HepG2 (cell line): ENCODE data around the gene SOX12. TPM values are rescaled to one million over a fixed set of nuclear protein-coding genes. Genes with fewer than 3 reads are reported as not detected.

Experiments used
- CBFB ChIP-seq: sonication (generic); formaldehyde crosslinking; IDR thresholded peaks from 2 replicates; pipeline ENCODE4 v1.4.0; 2020; ENCODE audit warnings: missing genetic modification reagents
- FIP1L1 ChIP-seq: fragments of 200-400 bp; formaldehyde crosslinking; IDR thresholded peaks from 2 replicates; pipeline ENCODE4 v1.6.1; 2018; ENCODE audit warnings: low read depth, mild to moderate bottlenecking, low read length, moderate library complexity, borderline replicate concordance; ENCODE audit not compliant: insufficient read depth
- FLYWCH1 ChIP-seq: sonication (generic); formaldehyde crosslinking; IDR thresholded peaks from 2 replicates; pipeline ENCODE4 v1.8.1; 2023; ENCODE audit warnings: mild to moderate bottlenecking, missing genetic modification reagents
- HES4 ChIP-seq: sonication (generic); formaldehyde crosslinking; IDR thresholded peaks from 2 replicates; pipeline ENCODE4 v1.9.0; 2021; ENCODE audit warnings: mild to moderate bottlenecking, missing genetic modification reagents, borderline replicate concordance
- KLF6 ChIP-seq: IDR thresholded peaks from 2 replicates; pipeline ENCODE4 v1.8.0; 2016; ENCODE audit warnings: missing biosample characterization, missing genetic modification reagents
- NFE2L1 ChIP-seq: sonication (generic); formaldehyde crosslinking; IDR thresholded peaks from 2 replicates; pipeline ENCODE4 v1.4.0; 2020; ENCODE audit warnings: missing genetic modification reagents, mild to moderate bottlenecking, borderline replicate concordance
- NR3C1 ChIP-seq: sonication (generic); formaldehyde crosslinking; IDR thresholded peaks from 2 replicates; pipeline ENCODE4 v1.4.0; 2020; ENCODE audit warnings: missing genetic modification reagents
- PRMT3 ChIP-seq: sonication (generic); formaldehyde crosslinking; IDR thresholded peaks from 2 replicates; pipeline ENCODE4 v1.8.1; 2022; ENCODE audit warnings: low read depth, mild to moderate bottlenecking, moderate library complexity, missing genetic modification reagents, borderline replicate concordance
- RBM22 ChIP-seq: fragments of 200-400 bp; formaldehyde crosslinking; optimal IDR thresholded peaks from 2 replicates; pipeline ENCODE3; 2017; ENCODE audit warnings: mild to moderate bottlenecking, low read length, moderate library complexity
- SP4 ChIP-seq: sonication (generic); formaldehyde crosslinking; IDR thresholded peaks from 2 replicates; pipeline ENCODE4 v1.8.1; 2023; ENCODE audit warnings: mild to moderate bottlenecking, missing genetic modification reagents
- TEAD3 ChIP-seq: optimal IDR thresholded peaks from 2 replicates; pipeline ENCODE3; 2016; ENCODE audit warnings: borderline replicate concordance
- ZBTB43 ChIP-seq: sonication (generic); formaldehyde crosslinking; conservative IDR thresholded peaks from 2 replicates; pipeline ENCODE4 v1.4.0; 2020; ENCODE audit warnings: missing genetic modification reagents
- ZIK1 ChIP-seq: sonication (generic); formaldehyde crosslinking; IDR thresholded peaks from 2 replicates; pipeline ENCODE4 v1.5.0; 2020; ENCODE audit warnings: mild to moderate bottlenecking, low read depth, missing genetic modification reagents, borderline replicate concordance
- ZNF562 ChIP-seq: sonication (generic); formaldehyde crosslinking; IDR thresholded peaks from 2 replicates; pipeline ENCODE4 v1.8.0; 2022; ENCODE audit warnings: missing genetic modification reagents, borderline replicate concordance
- ZNF577 ChIP-seq: sonication (generic); formaldehyde crosslinking; IDR thresholded peaks from 2 replicates; pipeline ENCODE4 v1.4.0; 2020; ENCODE audit warnings: mild to moderate bottlenecking, low read depth, missing genetic modification reagents, borderline replicate concordance
- ZNF724P ChIP-seq: sonication (generic); formaldehyde crosslinking; IDR thresholded peaks from 2 replicates; pipeline ENCODE4 v1.8.0; 2022; ENCODE audit warnings: missing genetic modification reagents, borderline replicate concordance
- ZSCAN31 ChIP-seq: sonication (generic); formaldehyde crosslinking; IDR thresholded peaks from 2 replicates; pipeline ENCODE4 v1.5.0; 2020; ENCODE audit warnings: low read depth, mild to moderate bottlenecking, missing genetic modification reagents
- polyA plus RNA-seq, 8 experiments: library from polyadenylated mRNA; depleted of rRNA in 3 of 8; stranded (reverse) in 7 of 8; unstranded in 1 of 8; fragments of >200 nt; fragmentation: Illumina TruSeq in 4 of 8; extraction: Trizol in 4 of 8; gene quantifications; 2 replicates each; pipeline versions ENCODE4 v1.2.1 to v1.2.3, GENCODE V29; 2011 to 2016; ENCODE audit warnings: low read depth in 4 of 8, missing spikeins in 1 of 8, mixed read lengths in 1 of 8; ENCODE audit not compliant: insufficient read depth in 1 of 8
- total RNA-seq, 5 experiments: library from RNA; depleted of rRNA; stranded (reverse); fragments of >200 nt; fragmentation: Illumina TruSeq; extraction: Trizol; gene quantifications; 2 replicates each; pipeline ENCODE4 v1.2.3, GENCODE V29; 2016; ENCODE audit warnings: low read depth in 1 of 5
- TF ChIP-seq, protein P1 (sequence below): sonication (generic); formaldehyde crosslinking; IDR thresholded peaks from 2 replicates; pipeline ENCODE4 v1.5.0; 2020; ENCODE audit warnings: missing genetic modification reagents
- TF ChIP-seq, protein P2 (sequence below), 2 experiments: sonication (generic) in 1 of 2; formaldehyde crosslinking in 1 of 2; IDR thresholded peaks; 2 replicates each; pipeline versions ENCODE4 v1.5.1 to v1.6.1; 2011 to 2020; ENCODE audit warnings: borderline replicate concordance in 1 of 2, low read depth in 1 of 2, low read length in 1 of 2, mild to moderate bottlenecking in 1 of 2, missing genetic modification reagents in 1 of 2, moderate library complexity in 1 of 2
- TF ChIP-seq, protein P3 (sequence below): sonication (generic); formaldehyde crosslinking; IDR thresholded peaks from 2 replicates; pipeline ENCODE4 v1.8.0; 2023; ENCODE audit warnings: mild to moderate bottlenecking, missing genetic modification reagents

Gene SOX12
- total and polyA plus RNA-seq, 2 of the 13 experiments (the other 11 are each of a cell fraction or from before 2014, with no cell fraction given) = 10.0 to 18.7 TPM

DNA sequence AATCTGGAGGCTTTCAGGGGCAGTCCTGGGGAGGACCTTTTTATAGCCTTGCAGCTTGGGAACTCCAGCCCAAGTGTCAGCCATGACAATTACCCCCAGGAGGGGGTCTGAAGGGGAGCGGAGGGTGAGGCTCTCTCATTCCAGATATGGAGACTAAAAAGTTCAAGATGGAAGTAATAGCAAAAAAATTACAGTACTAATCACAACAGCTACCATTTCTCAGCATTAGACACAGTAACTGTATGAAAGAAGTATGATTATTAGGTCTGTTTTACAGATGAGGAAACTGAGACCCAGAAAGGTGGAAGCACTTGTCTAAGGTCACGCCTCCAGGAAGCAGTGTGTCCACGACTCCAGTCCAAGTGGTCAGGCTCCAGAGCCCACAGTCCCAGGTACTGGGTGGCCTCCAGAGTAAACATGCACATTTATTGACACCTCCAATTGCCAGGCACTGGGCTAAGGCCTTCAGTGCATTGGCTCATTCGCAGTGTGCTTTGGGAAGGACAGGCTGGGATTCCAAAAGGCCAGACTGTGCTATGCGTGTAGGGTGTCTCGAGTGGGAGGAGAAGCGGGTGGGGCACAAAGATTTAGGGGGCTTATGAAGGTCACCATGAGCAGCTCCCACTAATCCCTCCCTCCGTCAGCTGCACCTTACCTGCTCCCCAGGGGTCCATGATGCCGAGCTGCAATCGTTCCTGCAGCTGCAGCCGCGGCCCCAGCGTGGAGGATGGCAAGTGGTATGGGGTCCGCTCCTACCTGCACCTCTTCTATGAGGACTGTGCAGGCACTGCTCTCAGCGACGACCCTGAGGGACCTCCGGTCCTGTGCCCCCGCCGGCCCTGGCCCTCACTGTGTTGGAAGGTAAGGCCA, 23.9 kb downstream of the SOX12 start (continued):
- TF ChIP-seq SP4 (no peak; the same call in 1 of the 2 replicates), FIP1L1 (no peak), KLF6 (CRISPR knock-in tag) (no peak), ZBTB43 (CRISPR knock-in tag) (0 out of 2 replicates have a peak, but pooled peaks have one; percentile 41), ZNF562 (CRISPR knock-in tag) (no peak), PRMT3 (CRISPR knock-in tag) (no peak), HES4 (CRISPR knock-in tag) (no peak), FLYWCH1 (CRISPR knock-in tag) (no peak), ZNF577 (no peak), ZSCAN31 (CRISPR knock-in tag) (no peak; the same call in 1 of the 2 replicates), CBFB (no peak; the same call in 1 of the 2 replicates), NFE2L1 (CRISPR knock-in tag) (no peak), ZNF724P (CRISPR knock-in tag) (0 out of 2 replicates have a peak, but pooled peaks have one; percentile 77), RBM22 (no peak), NR3C1 (CRISPR knock-in tag) (no peak), TEAD3 (CRISPR knock-in tag) (peak; percentile 39), ZIK1 (no peak)
- TF ChIP-seq, protein P1, sequence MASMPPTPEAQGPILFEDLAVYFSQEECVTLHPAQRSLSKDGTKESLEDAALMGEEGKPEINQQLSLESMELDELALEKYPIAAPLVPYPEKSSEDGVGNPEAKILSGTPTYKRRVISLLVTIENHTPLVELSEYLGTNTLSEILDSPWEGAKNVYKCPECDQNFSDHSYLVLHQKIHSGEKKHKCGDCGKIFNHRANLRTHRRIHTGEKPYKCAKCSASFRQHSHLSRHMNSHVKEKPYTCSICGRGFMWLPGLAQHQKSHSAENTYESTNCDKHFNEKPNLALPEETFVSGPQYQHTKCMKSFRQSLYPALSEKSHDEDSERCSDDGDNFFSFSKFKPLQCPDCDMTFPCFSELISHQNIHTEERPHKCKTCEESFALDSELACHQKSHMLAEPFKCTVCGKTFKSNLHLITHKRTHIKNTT (CRISPR knock-in tag) = no peak
- TF ChIP-seq, protein P2, sequence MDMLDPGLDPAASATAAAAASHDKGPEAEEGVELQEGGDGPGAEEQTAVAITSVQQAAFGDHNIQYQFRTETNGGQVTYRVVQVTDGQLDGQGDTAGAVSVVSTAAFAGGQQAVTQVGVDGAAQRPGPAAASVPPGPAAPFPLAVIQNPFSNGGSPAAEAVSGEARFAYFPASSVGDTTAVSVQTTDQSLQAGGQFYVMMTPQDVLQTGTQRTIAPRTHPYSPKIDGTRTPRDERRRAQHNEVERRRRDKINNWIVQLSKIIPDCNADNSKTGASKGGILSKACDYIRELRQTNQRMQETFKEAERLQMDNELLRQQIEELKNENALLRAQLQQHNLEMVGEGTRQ (IDR thresholded peaks at IDR 0.05; ENCODE audit: low read depth, low read length) = no peak
- TF ChIP-seq, protein P2 (CRISPR knock-in tag; IDR thresholded peaks at IDR 0.05; ENCODE audit: borderline replicate concordance) = no peak
- TF ChIP-seq, protein P3, sequence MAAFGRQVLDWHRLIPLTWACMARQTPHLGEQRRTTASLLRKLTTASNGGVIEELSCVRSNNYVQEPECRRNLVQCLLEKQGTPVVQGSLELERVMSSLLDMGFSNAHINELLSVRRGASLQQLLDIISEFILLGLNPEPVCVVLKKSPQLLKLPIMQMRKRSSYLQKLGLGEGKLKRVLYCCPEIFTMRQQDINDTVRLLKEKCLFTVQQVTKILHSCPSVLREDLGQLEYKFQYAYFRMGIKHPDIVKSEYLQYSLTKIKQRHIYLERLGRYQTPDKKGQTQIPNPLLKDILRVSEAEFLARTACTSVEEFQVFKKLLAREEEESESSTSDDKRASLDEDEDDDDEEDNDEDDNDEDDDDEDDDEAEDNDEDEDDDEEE (CRISPR knock-in tag) = no peak
